IPS-18a (cell line): ENCODE results near the gene VMP1.

Source experiments
- H3K27ac ChIP-seq: one replicate; pipeline ENCODE4 v1.5.1; 2013; ENCODE audit warnings: low read length
- H3K27me3 ChIP-seq: one replicate; pipeline ENCODE4 v1.6.1; 2013; ENCODE audit warnings: mild to moderate bottlenecking, low read length; ENCODE audit not compliant: control insufficient read depth, insufficient read depth
- H3K36me3 ChIP-seq: one replicate; pipeline ENCODE4 v1.6.1; 2013; ENCODE audit warnings: low read depth, low read length; ENCODE audit not compliant: control insufficient read depth
- H3K4me1 ChIP-seq: one replicate; pipeline ENCODE4 v1.6.1; 2013; ENCODE audit warnings: low read depth, low read length; ENCODE audit not compliant: control insufficient read depth
- H3K4me3 ChIP-seq: one replicate; pipeline ENCODE4 v1.5.1; 2013; ENCODE audit warnings: low read length
- H3K9ac ChIP-seq: one replicate; pipeline ENCODE4 v1.6.1; 2013; ENCODE audit warnings: mild to moderate bottlenecking, low read length, moderate library complexity
- H3K9me3 ChIP-seq: one replicate; pipeline ENCODE4 v1.6.1; 2013; ENCODE audit warnings: low read depth, low read length; ENCODE audit not compliant: control insufficient read depth

The VMP1 gene

DNA sequence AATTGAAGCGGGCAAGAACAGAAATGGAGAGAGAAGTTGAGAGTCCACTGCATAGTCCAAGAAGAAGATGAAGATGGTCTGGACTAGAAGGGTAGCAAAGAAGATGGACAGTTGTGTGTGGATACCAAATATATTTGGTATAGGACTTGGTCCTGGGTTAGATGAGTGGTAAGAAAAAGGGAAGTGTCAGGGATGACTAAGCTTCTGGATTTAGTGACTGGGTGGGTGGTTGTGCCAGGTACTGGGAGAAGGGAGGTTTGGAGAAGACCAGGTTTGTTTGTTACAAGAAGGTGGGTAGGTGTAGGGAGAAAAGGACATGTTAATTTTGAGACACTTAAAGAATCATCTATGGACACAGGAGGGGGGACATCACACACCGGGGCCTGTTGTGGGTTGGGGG lies 5.4 kb downstream of the VMP1 start:
- no peak overlapping the region for H3K4me3 ChIP-seq
- peaks cover 5% of the 10 kb centered on the region for H3K4me1 ChIP-seq
- H3K9me3 ChIP-seq = no peaks in the 10 kb centered on the region
- H3K9ac ChIP-seq = no peak overlapping the region
- no peak overlapping the region for H3K27ac ChIP-seq
- H3K36me3 ChIP-seq = no peaks in the 10 kb centered on the region
- no peaks in the 10 kb centered on the region for H3K27me3 ChIP-seq

DNA sequence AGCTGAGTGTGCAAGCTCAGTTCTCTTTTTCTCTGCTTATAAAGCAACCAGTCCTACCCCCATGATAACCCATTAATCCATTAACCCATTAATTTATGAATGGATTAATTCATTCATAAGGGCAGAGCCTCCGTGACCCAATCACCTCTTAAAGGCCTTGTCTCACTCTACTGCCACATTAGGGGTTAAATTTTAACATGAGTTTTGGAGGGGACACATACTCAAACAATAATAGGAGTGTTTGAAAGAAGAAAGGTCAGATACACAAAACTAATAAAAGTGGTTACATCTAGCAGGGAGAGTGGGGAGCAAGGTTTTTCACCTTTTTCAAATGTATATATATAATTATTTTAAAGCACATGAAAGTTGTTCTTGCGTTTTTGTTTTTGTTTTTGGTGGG lies 6.8 kb downstream of the VMP1 start:
- no peak overlapping the region for H3K27ac ChIP-seq
- no peak overlapping the region for H3K9ac ChIP-seq
- H3K27me3 ChIP-seq = no peaks in the 10 kb centered on the region

DNA sequence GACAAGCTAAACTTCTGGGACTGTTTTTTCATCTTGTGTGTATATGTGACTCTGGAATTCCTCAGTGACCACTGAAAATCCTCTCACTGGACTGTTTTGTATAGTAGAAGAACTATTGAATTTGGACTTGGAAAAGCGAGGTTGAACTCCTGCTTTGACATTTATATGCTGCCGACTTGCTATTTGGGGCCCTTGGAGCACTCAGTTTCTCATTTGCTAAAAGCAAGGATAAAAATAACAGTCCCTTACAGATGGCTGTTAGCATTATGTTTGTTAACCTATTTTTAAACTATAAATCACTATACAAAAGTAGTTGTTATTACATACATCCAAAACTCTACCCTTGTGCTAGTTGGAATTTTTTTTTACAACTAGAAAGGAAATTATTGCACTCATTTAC lies 9.0 kb downstream of the VMP1 start:
- Histone ChIP-seq H3K36me3 (no peaks in the 10 kb centered on the region), H3K27ac (no peak overlapping the region), H3K4me3 (no peak overlapping the region), H3K9me3 (no peaks in the 10 kb centered on the region), H3K9ac (no peak overlapping the region), H3K27me3 (no peaks in the 10 kb centered on the region), H3K4me1 (no peaks in the 10 kb centered on the region)

More for the DNA sequence above, 6.8 kb downstream of the VMP1 start:
- no peak overlapping the region for H3K4me3 ChIP-seq
- H3K36me3 ChIP-seq = no peaks in the 10 kb centered on the region
- no peaks in the 10 kb centered on the region for H3K9me3 ChIP-seq
- no peaks in the 10 kb centered on the region for H3K4me1 ChIP-seq

DNA sequence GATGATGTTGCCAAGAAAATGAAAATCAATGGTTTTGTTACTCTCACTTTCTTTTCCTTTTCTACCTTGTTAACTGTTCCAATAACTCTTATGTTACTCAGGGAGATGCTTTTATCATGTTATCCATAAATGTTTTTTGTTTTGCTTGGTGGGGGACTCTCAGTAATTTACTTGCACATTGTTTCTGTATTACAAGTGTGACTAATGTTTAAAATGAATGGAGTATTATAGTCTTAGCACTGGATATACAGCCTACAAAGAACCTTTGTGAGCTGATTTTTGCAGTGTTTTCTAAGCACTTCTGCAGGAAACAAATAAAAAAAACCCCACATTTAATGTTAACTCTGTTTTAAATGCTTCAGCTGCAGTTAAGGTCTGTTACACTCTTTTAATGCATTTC lies 12.1 kb downstream of the VMP1 start:
- Histone ChIP-seq H3K36me3 (no peaks in the 10 kb centered on the region), H3K9me3 (no peaks in the 10 kb centered on the region), H3K4me3 (no peak overlapping the region), H3K4me1 (peaks cover 5% of the 10 kb centered on the region), H3K27ac (no peak overlapping the region), H3K9ac (no peak overlapping the region), H3K27me3 (no peaks in the 10 kb centered on the region)

DNA sequence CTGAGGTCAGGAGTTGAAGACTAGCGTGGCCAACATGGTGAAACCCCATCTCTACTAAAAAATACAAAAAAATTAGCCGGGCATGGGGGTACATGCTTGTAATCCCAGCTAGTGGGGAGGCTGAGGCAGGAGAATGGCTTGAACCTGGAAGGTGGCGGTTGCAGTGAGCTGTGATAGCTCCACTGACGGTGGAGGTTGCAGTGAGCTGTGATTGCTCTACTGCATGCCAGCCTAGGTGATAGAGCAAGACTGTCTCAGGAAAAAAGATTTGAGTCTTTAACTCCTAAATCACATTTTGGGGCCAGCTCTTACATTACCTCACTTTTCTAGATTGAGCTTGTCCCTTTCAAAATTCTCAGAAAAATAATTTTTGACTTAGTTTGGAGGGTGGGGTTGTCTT lies 15.2 kb downstream of the VMP1 start:
- no peaks in the 10 kb centered on the region for H3K36me3 ChIP-seq
- H3K4me1 ChIP-seq = peaks cover 5% of the 10 kb centered on the region
- no peaks in the 10 kb centered on the region for H3K9me3 ChIP-seq
- no peaks in the 10 kb centered on the region for H3K27me3 ChIP-seq
- no peak overlapping the region for H3K4me3 ChIP-seq
- no peak overlapping the region for H3K9ac ChIP-seq
- no peak overlapping the region for H3K27ac ChIP-seq

DNA sequence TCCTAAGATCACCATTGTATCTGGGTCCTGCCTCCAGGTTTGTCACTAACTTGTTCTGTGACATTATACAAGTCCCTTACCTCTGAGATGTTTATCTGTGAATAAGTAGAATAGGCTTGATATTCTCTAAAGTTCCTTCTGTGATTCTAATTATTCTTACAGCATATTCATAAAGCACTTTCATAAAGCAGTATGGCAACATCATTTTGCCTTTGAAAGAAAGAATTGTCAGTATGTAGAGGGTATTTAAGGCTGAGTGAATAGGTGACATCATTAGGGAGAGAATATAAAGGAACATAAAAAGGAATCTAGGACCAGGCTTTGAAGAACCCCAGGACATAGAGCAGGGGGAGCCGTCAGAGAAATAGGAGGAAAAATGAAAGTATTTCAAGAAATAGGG lies 15.6 kb downstream of the VMP1 start:
- Histone ChIP-seq H3K4me3 (no peak overlapping the region), H3K4me1 (peaks cover 5% of the 10 kb centered on the region), H3K9me3 (no peaks in the 10 kb centered on the region), H3K36me3 (no peaks in the 10 kb centered on the region), H3K9ac (no peak overlapping the region), H3K27me3 (no peaks in the 10 kb centered on the region), H3K27ac (no peak overlapping the region)

DNA sequence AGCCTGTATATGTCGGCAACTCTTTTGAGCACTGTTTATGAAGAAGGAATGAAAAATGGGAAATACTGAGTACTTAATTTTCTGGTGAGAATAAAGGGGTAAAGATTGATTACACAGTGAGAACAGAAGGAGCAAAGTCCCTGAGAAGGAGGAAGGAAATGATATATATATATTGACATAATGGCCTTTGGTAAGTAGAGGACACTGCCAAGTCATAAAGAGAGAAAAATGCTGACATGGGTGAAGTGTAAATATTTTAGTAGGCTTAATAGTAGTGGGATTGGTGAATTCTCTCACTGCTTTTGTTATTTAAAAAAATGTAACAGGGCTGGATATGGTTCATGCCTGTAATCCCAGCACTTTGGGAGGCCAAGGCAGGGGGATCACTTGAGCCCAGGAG lies 16.2 kb downstream of the VMP1 start:
- H3K27ac ChIP-seq = no peak overlapping the region
- H3K9ac ChIP-seq = no peak overlapping the region
- H3K4me1 ChIP-seq = peaks cover 5% of the 10 kb centered on the region
- H3K4me3 ChIP-seq = no peak overlapping the region
- H3K36me3 ChIP-seq = no peaks in the 10 kb centered on the region
- no peaks in the 10 kb centered on the region for H3K9me3 ChIP-seq
- no peaks in the 10 kb centered on the region for H3K27me3 ChIP-seq

DNA sequence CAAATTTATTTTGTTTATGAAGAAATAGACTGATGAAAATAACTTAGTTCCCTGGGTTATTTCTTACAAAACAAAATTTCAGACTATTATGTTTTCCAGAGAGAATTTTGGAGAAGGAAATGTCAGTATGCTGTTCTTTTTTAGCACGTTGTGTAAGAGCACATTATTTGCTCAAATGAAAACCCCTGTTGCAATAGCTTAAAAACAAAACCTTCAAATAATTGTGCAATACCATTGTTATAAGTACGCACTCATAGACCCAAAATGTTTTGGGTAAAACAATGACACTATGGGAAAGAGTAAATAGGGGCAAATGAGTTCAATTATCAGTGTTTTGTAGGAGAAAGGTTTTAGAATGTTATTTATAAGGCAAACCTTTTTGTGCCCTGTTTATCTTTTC lies 18.2 kb downstream of the VMP1 start:
- no peaks in the 10 kb centered on the region for H3K27me3 ChIP-seq
- no peaks in the 10 kb centered on the region for H3K9me3 ChIP-seq

DNA sequence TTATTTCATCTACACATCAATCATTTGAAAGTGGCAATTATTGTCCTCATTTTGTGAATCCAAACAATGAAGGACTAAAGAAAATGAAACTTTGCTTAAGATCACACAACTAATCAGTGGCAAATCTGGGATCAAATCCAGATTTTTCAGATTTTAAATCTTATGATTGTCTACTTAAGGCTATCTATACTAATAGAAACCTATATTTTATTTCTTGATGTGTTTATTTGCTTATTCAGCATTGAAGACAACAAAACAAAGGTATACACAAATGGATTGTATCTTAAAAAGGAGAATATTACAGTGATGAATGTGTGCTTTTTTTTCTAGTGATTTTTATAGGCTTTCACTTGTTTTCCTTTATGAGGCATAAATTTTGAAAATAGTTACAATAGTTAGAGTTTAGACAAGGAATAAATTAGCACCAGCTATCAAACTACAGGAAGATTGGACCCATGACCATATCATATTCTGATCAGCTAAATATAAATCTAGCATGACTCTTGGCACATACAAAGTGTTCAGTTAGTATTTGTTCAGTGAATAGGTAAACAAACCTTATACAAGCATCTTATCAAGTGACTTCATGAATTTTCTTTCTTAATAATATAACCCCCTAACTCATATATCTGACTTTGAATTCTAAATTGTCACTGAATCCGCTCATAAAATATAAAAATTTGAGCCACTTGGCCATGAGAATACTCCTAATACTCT lies 20.5 kb downstream of the VMP1 start:
- H3K27me3 ChIP-seq = no peaks in the 10 kb centered on the region
- H3K4me1 ChIP-seq = peaks cover 4% of the 10 kb centered on the region
- no peak overlapping the region for H3K27ac ChIP-seq
- H3K9me3 ChIP-seq = no peaks in the 10 kb centered on the region
- no peak overlapping the region for H3K4me3 ChIP-seq
- H3K36me3 ChIP-seq = peaks cover 2% of the 10 kb centered on the region
- no peak overlapping the region for H3K9ac ChIP-seq

More for the DNA sequence above, 18.2 kb downstream of the VMP1 start:
- H3K4me3 ChIP-seq = no peak overlapping the region
- peaks cover 5% of the 10 kb centered on the region for H3K4me1 ChIP-seq
- H3K36me3 ChIP-seq = peaks cover 2% of the 10 kb centered on the region
- H3K27ac ChIP-seq = no peak overlapping the region
- H3K9ac ChIP-seq = no peak overlapping the region

DNA sequence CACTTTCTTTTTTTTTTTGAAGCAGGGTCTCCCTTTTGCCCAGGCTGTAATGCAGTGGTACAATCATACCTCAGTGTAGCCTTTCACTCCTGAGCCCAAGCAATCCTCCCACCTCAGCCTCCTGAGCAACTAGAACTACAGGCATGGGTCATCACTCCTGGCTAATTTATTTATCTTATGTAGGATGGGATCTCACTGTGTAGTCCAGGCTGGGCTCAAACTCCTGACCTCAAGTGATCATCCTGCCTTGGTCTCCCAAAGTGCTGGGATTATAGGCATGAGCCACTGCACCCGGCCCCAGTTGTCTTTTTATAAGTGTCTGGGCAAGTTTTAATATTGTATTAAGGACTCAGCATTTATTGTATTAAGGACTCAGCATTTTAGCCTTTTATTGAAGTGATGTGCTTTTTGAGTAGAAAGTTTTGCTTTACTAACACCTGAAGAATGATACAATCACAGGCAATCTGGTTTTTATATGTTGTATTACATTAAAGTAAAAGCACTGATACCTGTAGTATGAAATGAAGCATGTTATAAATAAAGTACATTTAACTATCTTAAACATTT lies 22.9 kb downstream of the VMP1 start:
- Histone ChIP-seq H3K9me3 (no peaks in the 10 kb centered on the region), H3K27me3 (no peaks in the 10 kb centered on the region), H3K9ac (no peak overlapping the region), H3K27ac (no peak overlapping the region), H3K36me3 (peaks cover 4% of the 10 kb centered on the region), H3K4me3 (no peak overlapping the region), H3K4me1 (no peaks in the 10 kb centered on the region)

DNA sequence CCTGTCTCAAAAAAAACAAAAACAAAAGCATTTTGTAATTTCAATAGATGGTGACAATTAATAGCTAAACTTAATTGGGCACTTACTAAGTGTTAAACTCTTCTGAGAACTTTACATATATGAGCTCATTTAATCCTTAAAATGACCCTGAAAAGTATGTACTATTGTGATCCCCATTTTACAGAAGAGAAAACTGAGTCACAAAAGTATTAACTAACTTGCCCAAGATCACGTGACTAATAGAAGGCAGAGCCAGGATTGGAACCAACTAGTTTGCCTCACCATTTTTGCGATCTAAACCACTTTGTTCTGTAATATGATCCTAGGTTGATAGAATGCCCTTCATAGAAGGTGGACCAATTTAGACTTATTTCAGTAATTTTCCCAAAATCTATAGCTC lies 26.2 kb downstream of the VMP1 start:
- Histone ChIP-seq H3K4me3 (no peak overlapping the region), H3K27me3 (no peaks in the 10 kb centered on the region), H3K4me1 (no peaks in the 10 kb centered on the region), H3K36me3 (peaks cover 9% of the 10 kb centered on the region), H3K9me3 (no peaks in the 10 kb centered on the region), H3K9ac (no peak overlapping the region), H3K27ac (no peak overlapping the region)

DNA sequence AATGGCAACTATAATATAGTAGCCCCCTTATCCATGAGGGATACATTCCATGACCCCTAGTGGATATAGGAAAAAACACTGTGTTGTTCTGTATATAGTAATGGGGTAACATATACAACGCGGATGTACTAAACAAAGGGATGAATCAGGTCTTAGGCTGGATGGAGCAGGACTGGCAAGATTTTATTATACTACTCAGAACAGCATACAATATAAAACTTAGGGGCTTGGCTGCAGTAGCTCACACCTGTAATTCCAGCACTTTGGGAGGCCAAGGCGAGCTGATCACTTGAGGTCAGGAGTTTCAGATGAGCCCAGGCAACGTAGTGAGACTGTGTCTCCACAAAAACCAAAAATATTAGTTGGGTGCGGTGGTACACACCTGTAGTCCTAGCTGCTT lies 26.8 kb downstream of the VMP1 start:
- Histone ChIP-seq H3K9ac (no peak overlapping the region), H3K9me3 (no peaks in the 10 kb centered on the region), H3K36me3 (peaks cover 9% of the 10 kb centered on the region), H3K4me1 (no peaks in the 10 kb centered on the region), H3K27ac (no peak overlapping the region), H3K27me3 (no peaks in the 10 kb centered on the region), H3K4me3 (no peak overlapping the region)
